ENCODE results near the gene PGM2L1.

PGM2L1 gene

DNA sequence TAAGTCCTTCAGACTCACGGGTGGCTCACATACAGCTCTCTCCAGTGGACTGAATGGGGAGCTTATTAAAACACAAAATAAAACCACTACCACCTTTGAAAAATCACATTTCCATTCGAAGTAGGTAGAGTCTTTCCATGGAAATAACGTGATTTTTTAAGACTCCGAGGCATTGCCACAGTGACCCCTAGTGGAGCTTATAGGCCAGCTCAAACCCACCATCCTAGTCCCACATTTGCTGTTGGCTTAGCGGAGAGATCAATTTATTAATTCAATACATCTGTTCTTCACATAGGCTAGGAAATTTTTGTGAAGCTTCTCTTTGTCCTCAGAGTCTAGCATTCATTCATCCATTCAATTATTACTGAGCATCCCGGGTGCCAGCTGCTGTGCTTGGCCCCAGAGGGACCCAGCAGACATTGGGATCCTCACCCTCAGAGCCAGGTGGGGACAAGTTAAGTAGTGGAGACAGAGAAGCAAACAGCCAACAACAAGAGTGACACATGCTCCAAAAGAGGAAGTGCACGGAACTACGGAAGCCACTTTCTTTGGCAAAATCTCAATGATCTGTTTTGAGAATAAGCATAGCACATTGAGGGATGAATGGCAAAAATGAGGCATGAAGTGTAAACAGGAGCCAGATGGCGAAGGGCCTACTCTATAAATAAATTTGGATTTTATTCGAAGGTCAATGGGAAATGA, 76.6 kb downstream of the PGM2L1 start:
- TF ChIP-seq BACH2 (CRISPR knock-in tag; IDR thresholded peaks at IDR 0.05; ENCODE audit: borderline replicate concordance) (no peak), ZNF565 (CRISPR knock-in tag; conservative IDR thresholded peaks at IDR 0.05; ENCODE audit: low read depth) (no peak), SNAI2 (CRISPR knock-in tag; IDR thresholded peaks at IDR 0.05) (no peak)
- TF ChIP-seq, protein P1, sequence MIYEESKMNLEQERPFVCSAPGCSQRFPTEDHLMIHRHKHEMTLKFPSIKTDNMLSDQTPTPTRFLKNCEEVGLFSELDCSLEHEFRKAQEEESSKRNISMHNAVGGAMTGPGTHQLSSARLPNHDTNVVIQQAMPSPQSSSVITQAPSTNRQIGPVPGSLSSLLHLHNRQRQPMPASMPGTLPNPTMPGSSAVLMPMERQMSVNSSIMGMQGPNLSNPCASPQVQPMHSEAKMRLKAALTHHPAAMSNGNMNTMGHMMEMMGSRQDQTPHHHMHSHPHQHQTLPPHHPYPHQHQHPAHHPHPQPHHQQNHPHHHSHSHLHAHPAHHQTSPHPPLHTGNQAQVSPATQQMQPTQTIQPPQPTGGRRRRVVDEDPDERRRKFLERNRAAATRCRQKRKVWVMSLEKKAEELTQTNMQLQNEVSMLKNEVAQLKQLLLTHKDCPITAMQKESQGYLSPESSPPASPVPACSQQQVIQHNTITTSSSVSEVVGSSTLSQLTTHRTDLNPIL (CRISPR knock-in tag; IDR thresholded peaks at IDR 0.05; ENCODE audit: low read depth): no peak
- TF ChIP-seq, protein P2, sequence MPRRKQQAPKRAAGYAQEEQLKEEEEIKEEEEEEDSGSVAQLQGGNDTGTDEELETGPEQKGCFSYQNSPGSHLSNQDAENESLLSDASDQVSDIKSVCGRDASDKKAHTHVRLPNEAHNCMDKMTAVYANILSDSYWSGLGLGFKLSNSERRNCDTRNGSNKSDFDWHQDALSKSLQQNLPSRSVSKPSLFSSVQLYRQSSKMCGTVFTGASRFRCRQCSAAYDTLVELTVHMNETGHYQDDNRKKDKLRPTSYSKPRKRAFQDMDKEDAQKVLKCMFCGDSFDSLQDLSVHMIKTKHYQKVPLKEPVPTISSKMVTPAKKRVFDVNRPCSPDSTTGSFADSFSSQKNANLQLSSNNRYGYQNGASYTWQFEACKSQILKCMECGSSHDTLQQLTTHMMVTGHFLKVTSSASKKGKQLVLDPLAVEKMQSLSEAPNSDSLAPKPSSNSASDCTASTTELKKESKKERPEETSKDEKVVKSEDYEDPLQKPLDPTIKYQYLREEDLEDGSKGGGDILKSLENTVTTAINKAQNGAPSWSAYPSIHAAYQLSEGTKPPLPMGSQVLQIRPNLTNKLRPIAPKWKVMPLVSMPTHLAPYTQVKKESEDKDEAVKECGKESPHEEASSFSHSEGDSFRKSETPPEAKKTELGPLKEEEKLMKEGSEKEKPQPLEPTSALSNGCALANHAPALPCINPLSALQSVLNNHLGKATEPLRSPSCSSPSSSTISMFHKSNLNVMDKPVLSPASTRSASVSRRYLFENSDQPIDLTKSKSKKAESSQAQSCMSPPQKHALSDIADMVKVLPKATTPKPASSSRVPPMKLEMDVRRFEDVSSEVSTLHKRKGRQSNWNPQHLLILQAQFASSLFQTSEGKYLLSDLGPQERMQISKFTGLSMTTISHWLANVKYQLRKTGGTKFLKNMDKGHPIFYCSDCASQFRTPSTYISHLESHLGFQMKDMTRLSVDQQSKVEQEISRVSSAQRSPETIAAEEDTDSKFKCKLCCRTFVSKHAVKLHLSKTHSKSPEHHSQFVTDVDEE (CRISPR knock-in tag; IDR thresholded peaks at IDR 0.05): no peak
- ATAC-seq: no peak

DNA sequence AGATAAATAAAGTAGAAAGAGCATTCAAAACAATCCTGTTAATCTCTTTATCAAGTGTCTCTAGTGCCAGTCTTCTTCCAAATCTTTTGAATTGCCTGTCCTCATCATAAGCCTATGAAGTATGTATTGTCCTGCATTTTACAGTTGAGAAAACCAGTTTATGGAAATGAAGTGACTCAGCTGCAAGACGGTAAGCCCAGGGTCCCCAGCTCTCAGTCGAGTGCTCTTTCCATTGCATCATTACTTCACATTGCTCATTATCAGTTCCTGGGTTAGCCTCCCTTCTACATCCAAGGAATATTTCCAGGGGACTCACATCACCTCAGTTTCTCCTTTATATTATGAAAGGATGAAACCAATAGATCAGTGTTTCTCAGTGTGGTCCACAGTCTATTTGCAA, 77.7 kb downstream of the PGM2L1 start:
- TF ChIP-seq ZC3H10 (CRISPR knock-in tag; IDR thresholded peaks at IDR 0.05) (no peak), ZFP3 (CRISPR knock-in tag; IDR thresholded peaks at IDR 0.05) (no peak), GLIS3 (CRISPR knock-in tag; IDR thresholded peaks at IDR 0.05) (no peak), BACH2 (CRISPR knock-in tag; IDR thresholded peaks at IDR 0.05; ENCODE audit: borderline replicate concordance) (no peak)
- no peak for ATAC-seq

DNA sequence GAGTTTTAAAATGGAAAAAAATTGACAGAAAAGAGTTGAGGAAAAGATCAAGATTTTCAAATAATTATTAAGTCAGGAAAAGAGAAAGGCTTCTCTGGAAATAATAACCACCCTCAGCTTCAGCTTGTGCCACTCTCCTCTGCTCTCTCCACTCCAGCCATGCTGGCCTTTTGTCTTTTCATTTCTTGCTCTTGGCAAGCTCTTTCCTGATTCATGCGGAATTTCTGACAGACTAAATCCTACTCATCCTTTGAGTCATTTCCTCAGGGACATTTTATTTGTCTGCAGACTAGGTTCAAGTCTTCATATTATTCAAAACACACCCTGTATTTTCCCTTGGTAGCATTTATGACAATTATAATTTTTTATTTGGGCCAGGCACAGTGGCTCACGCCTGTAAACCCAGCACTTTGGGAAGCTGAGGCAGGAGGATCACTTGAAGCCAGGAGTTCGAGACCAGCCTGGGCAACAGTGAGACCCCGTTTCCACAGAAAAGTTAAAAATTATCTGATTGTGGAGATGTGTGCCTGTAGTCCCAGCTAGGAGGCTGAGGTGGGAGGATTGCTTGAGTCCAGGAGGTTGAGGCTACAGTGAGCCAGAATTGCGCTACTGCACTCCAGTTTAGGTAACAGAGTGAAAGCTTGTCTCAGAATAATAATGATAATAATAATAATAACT, 79.0 kb downstream of the PGM2L1 start:
- TF ChIP-seq CSDC2 (CRISPR knock-in tag; IDR thresholded peaks at IDR 0.05): no peak
- TF ChIP-seq, protein P1 (CRISPR knock-in tag; IDR thresholded peaks at IDR 0.05; ENCODE audit: low read depth): no peak
- peak; percentile 89 for ATAC-seq

DNA sequence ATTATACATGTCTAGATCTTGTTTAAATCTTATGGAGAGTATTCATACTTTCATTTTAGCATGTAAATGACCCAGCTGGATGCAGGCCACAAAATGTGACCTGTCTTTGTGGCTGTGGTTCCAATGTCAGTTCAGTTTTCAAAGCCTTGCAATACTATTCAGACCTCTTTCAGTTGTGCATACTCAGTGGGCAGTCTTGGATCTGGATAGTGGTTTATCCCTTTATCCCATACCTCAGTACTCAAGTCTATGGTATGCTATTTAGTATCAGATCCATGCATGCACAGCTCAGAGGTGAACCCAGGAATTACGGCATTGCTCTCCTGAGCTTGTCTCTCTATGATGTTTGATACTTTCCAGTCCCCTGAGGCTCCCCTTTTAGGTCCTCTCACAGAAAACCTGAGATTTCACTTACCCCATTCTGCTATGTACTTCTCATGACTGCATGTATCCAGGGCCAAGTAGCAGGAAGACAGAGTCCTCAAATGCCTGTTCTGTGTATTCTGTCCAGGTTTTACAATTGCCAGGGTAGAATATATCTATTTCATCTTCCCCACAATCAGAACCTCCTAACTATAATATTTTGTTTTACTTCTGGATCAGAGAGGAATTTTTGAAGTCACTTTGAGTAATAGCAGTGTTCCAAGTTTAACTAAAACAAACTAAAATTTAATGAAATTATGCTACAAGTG, 79.8 kb downstream of the PGM2L1 start:
- TF ChIP-seq ESRRG (CRISPR knock-in tag; IDR thresholded peaks at IDR 0.05) (no peak), ZNF8 (CRISPR knock-in tag; IDR thresholded peaks at IDR 0.05) (no peak), ZC3H10 (CRISPR knock-in tag; IDR thresholded peaks at IDR 0.05) (no peak), ZNF565 (CRISPR knock-in tag; conservative IDR thresholded peaks at IDR 0.05; ENCODE audit: low read depth) (no peak), ZNF70 (CRISPR knock-in tag; IDR thresholded peaks at IDR 0.05) (no peak), CSDC2 (CRISPR knock-in tag; IDR thresholded peaks at IDR 0.05) (no peak), TCF4 (CRISPR knock-in tag; IDR thresholded peaks at IDR 0.05; ENCODE audit: borderline replicate concordance) (no peak), OSR1 (CRISPR knock-in tag; IDR thresholded peaks at IDR 0.05) (no peak), ARNTL (CRISPR knock-in tag; IDR thresholded peaks at IDR 0.05; ENCODE audit: borderline replicate concordance, low read depth) (no peak), SNAI2 (CRISPR knock-in tag; IDR thresholded peaks at IDR 0.05) (no peak)
- TF ChIP-seq, protein P3, sequence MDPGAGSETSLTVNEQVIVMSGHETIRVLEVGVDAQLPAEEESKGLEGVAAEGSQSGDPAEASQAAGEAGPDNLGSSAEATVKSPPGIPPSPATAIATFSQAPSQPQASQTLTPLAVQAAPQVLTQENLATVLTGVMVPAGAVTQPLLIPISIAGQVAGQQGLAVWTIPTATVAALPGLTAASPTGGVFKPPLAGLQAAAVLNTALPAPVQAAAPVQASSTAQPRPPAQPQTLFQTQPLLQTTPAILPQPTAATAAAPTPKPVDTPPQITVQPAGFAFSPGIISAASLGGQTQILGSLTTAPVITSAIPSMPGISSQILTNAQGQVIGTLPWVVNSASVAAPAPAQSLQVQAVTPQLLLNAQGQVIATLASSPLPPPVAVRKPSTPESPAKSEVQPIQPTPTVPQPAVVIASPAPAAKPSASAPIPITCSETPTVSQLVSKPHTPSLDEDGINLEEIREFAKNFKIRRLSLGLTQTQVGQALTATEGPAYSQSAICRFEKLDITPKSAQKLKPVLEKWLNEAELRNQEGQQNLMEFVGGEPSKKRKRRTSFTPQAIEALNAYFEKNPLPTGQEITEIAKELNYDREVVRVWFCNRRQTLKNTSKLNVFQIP (CRISPR knock-in tag; IDR thresholded peaks at IDR 0.05; ENCODE audit: borderline replicate concordance, low read depth): no peak

More for the DNA sequence above, 79.8 kb downstream of the PGM2L1 start:
- ATAC-seq: peak; percentile 87

All from SK-N-SH treated with all-trans-retinoic acid at 6 μM for 48 hours (cell line).